Left renal cortex interstitium (tissue), 4 donors: ENCODE results near the gene BARHL1. TPM values are rescaled to one million over a fixed set of nuclear protein-coding genes. Genes with fewer than 3 reads are reported as not detected.
"Not testable (repeated sequence)": the region's sequence is repeated elsewhere in the genome, so short reads cannot be mapped to it uniquely, and the experiment has no call there.

Source experiments
- DNase-seq, 4 donors: peaks; one replicate each; pipeline ENCODE4 v3.0.0-alpha.2; 2013; ENCODE audit warnings: low read depth in 4 of 4, low spot score in 2 of 4, missing footprints in 1 of 4
- polyA plus RNA-seq, 4 donors: library from polyadenylated mRNA; unstranded; fragments of 120-200 nt; gene quantifications; one replicate each; pipeline ENCODE4 v1.2.1, GENCODE V29; 2013; ENCODE audit not compliant: insufficient read length in 4 of 4

Gene BARHL1
- polyA plus RNA-seq, 4 donors = not detected

GRCh38 chr9:132556235-132556634 lies 26.2 kb upstream of the BARHL1 start:
- DNase-seq = no peak

- no peak for DNase-seq
These were observed 25.7 kb upstream of the BARHL1 start for GRCh38 chr9:132556714-132557113.

DNA sequence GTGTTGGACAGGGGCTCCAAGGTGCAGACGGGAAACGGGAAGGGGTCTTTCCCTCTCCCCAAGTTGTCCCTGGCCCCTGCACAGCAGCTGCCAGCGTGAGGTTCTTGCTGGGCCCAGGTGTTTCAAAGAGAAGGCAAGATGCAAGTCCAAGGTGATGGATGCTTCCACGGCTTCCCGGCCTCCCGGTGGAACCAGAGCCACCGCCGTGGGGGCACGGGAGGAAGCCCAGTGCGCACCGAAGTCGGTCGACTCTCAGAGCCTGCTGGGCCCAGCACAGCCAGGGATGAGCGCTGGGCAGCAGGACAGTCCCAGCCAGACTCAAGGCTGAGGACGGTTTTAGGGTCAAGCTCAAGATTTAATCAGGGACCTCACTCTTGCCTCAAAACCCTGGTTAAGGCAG lies 25.2 kb upstream of the BARHL1 start:
- no peak for DNase-seq

- DNase-seq = no peak
These were observed 22.7 kb upstream of the BARHL1 start for GRCh38 chr9:132559711-132560110.

DNA sequence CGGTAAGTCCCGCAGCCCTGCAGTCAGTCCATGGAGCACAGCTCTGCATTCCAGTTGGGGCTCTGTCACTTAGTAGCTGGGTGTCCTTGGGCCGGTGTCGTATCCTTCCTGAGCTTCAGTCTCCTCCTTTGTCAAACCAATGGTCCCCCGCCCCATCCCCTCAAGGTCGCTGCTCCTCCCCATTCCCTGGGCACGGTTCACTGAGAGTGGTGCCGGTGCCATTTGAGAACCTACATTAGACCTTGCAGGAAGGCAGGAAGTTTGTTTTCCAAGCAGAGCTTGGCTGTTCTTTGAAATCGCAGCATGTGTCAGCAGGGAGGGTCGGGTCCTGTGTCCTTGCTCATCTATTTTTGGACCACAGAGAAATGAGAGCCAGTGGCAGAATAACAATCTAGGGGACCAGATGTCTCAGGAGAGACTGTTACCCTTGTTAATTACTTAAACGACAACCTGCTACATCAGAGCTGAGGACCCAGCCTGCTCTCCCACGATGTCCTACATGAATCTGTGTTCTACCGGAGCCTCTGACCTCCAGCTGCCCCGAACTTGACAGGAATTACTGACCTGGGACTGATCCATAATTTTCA lies 21.7 kb upstream of the BARHL1 start:
- peak in 1 of 4 donors; percentile 57 for DNase-seq

DNA sequence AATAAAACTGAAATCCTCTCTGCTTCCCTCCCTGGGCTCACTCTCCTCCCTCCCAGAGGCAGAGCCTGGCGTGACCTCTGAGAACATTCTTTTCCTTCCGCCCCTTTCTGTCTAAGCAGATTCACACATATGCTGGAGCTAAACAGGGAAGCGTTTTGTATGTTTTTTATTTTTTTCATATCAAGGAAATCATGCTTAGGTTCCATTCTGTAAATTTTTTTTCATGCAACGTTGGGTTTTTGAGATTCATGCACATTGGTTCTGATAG lies 20.2 kb upstream of the BARHL1 start:
- no peak for DNase-seq

- DNase-seq = no peak
These were observed 17.9 kb upstream of the BARHL1 start for GRCh38 chr9:132564526-132564925.

DNA sequence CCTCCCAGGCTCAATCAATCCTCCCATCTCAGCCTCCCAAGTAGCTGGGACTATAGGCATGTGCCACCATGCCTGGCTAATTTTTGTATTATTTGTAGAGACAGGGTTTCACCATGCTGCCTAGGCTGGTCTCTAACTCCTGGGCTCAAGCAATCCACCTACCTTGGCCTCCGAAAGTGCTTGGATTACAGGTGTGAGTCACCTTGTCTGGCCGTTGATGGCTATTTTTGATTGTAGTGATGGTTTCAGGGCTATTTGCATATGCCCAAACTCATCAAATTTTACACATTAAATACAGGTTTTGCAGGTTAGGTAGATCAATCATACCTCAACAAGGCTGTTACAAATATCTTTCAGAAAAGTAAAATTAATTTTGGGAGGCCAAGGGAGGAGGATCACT lies 13.6 kb upstream of the BARHL1 start:
- DNase-seq = not testable (repeated sequence)

- no peak for DNase-seq
These were observed 10.4 kb upstream of the BARHL1 start for GRCh38 chr9:132571806-132572600.

GRCh38 chr9:132572921-132573320 lies 9.5 kb upstream of the BARHL1 start:
- no peak for DNase-seq

- peak in 1 of 4 donors; percentile 65 for DNase-seq
These were observed 7.3 kb upstream of the BARHL1 start for GRCh38 chr9:132575005-132575609.

DNA sequence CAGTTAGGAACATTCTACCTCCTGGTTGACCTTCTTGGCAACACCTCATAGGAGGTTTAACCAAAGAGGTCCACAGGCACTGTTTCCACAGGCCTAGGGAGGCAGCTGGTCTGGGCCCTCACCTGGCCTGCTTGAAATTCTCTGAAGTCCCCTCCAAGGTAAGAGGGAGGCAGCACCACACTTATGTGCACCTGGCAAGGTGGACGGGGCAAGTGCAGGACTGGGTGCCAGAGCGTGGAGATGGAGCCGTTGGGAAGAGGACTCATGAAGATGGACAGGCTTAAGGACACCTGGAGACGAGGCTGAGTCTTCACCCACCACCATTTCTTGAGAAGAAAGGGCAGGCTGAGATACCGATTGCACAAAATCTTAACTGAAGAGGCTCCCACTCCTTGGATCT lies 6.6 kb upstream of the BARHL1 start:
- DNase-seq = no peak

DNA sequence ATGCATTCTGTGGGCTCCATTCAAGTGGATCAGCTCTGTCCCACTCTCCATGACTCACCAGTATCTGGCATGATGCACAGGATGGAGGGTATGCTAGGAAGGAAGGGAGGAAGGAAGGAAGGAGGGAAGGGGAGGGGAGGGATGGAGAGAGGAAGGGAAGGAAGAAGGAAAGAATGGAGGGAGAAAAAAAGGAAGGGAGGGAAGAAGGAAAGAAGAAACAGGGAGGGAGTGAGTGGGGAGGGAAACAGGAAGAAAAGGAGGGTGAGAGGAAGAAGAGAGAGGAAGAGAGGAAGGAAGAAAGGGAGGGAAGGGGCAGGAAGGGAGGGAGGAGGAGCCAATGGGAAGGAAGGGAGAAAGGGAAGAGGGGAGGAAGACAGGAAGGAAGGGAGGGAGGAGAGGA lies 5.3 kb upstream of the BARHL1 start:
- no peak for DNase-seq

DNA sequence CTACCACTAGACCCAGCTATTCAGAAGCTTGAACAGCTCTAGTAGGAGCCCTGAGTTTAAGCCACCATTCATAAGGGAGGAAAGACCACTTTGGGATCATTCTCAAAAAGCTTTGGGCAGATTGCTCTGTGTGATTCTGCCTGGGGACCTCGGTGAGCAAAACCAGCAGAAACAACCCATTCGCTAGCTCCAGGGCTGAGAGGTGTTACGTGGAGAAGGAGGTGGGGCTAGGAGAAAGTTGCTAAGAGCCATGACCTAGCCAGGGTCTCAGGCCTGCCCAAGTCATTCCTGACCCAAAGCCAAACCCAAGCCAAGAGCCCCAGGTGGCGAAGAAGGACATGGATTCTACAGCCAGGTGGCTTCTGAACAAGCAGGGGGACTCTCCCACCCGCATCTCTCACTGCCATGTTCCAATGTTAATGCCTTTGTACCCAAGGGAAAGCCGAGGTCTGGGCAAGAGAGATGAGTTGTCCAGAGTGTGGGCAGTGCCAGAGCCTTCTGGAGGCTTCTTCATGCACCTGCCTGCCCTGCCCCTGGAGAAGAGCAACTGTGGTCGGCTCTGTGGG lies 4.0 kb upstream of the BARHL1 start:
- no peak for DNase-seq

- no peak for DNase-seq
These were observed 3.0 kb upstream of the BARHL1 start for GRCh38 chr9:132579427-132579798.

- DNase-seq = no peak
These were observed 579 bp downstream of the BARHL1 start for GRCh38 chr9:132582786-132583583.

GRCh38 chr9:132583584-132584304 lies 1.3 kb downstream of the BARHL1 start:
- DNase-seq = no peak

GRCh38 chr9:132584601-132585560 lies 2.5 kb downstream of the BARHL1 start:
- DNase-seq = no peak
